Thyroid gland (tissue), 4 donors: ENCODE results near the gene HOXB3.

Experiments
- POLR2A ChIP-seq, 2 donors: fragments of 450-650 bp; IDR thresholded peaks; one replicate each; pipeline ENCODE4 v1.6.1; 2017; ENCODE audit warnings: antibody characterized with exemption in 2 of 2, mild to moderate bottlenecking in 2 of 2, moderate library complexity in 1 of 2
- TF ChIP-seq, protein P1 (sequence below), 6 experiments: fragments of 200-600 bp in 3 of 6; fragments of 450-650 bp in 3 of 6; sonication (generic) in 3 of 6; IDR thresholded peaks; one replicate each; pipeline ENCODE4 v1.5.1; 2016 to 2019; ENCODE audit warnings: antibody characterized with exemption in 6 of 6, mild to moderate bottlenecking in 2 of 6, inconsistent platforms in 1 of 6, moderate library complexity in 1 of 6

GRCh38 chr17:48601207-48601538 lies 11.1 kb upstream of the HOXB3 start:
- TF ChIP-seq, protein P1, sequence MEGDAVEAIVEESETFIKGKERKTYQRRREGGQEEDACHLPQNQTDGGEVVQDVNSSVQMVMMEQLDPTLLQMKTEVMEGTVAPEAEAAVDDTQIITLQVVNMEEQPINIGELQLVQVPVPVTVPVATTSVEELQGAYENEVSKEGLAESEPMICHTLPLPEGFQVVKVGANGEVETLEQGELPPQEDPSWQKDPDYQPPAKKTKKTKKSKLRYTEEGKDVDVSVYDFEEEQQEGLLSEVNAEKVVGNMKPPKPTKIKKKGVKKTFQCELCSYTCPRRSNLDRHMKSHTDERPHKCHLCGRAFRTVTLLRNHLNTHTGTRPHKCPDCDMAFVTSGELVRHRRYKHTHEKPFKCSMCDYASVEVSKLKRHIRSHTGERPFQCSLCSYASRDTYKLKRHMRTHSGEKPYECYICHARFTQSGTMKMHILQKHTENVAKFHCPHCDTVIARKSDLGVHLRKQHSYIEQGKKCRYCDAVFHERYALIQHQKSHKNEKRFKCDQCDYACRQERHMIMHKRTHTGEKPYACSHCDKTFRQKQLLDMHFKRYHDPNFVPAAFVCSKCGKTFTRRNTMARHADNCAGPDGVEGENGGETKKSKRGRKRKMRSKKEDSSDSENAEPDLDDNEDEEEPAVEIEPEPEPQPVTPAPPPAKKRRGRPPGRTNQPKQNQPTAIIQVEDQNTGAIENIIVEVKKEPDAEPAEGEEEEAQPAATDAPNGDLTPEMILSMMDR (IDR thresholded peaks at IDR 0.05): no peak
- no peak for TF ChIP-seq POLR2A (IDR thresholded peaks at IDR 0.05)
